ENCODE data around the gene ANKFY1.

- TF ChIP-seq, protein P1, sequence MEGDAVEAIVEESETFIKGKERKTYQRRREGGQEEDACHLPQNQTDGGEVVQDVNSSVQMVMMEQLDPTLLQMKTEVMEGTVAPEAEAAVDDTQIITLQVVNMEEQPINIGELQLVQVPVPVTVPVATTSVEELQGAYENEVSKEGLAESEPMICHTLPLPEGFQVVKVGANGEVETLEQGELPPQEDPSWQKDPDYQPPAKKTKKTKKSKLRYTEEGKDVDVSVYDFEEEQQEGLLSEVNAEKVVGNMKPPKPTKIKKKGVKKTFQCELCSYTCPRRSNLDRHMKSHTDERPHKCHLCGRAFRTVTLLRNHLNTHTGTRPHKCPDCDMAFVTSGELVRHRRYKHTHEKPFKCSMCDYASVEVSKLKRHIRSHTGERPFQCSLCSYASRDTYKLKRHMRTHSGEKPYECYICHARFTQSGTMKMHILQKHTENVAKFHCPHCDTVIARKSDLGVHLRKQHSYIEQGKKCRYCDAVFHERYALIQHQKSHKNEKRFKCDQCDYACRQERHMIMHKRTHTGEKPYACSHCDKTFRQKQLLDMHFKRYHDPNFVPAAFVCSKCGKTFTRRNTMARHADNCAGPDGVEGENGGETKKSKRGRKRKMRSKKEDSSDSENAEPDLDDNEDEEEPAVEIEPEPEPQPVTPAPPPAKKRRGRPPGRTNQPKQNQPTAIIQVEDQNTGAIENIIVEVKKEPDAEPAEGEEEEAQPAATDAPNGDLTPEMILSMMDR (IDR thresholded peaks at IDR 0.05): no peak
- TF ChIP-seq POLR2A (IDR thresholded peaks at IDR 0.05): no peak
Observed at GRCh38 chr17:4142107-4142900, 121.5 kb downstream of the ANKFY1 start.
